HG03095 (cell line): Measurements from ENCODE around the gene TRPC1.
"Not testable (repeated sequence)": the region's sequence is repeated elsewhere in the genome, so short reads cannot be mapped to it uniquely, and the experiment has no call there.

Source experiments
- ATAC-seq: cut with Tn5 transposase; IDR thresholded peaks from one replicate; pipeline ENCODE4 v1.9.1; 2021; ENCODE audit warnings: moderate library complexity; ENCODE audit not compliant: unreplicated experiment

The TRPC1 gene

GRCh38 chr3:142752605-142753004 lies 28.8 kb downstream of the TRPC1 start:
- not testable (repeated sequence) for ATAC-seq

GRCh38 chr3:142754494-142754893 lies 30.7 kb downstream of the TRPC1 start:
- ATAC-seq, result no peak

GRCh38 chr3:142768338-142768737 lies 44.5 kb downstream of the TRPC1 start:
- ATAC-seq, result no peak

GRCh38 chr3:142777927-142778326 lies 54.1 kb downstream of the TRPC1 start:
- ATAC-seq, result no peak

- ATAC-seq, result no peak
Measured at GRCh38 chr3:142778541-142778940, 54.7 kb downstream of the TRPC1 start.

GRCh38 chr3:142779591-142779990 lies 55.8 kb downstream of the TRPC1 start:
- no peak for ATAC-seq

- no peak for ATAC-seq
Measured at GRCh38 chr3:142782616-142783015, 58.8 kb downstream of the TRPC1 start.

- no peak for ATAC-seq
Measured at GRCh38 chr3:142784228-142784627, 60.4 kb downstream of the TRPC1 start.

- ATAC-seq, result no peak
Measured at GRCh38 chr3:142785996-142786395, 62.2 kb downstream of the TRPC1 start.

GRCh38 chr3:142787719-142788118 lies 63.9 kb downstream of the TRPC1 start:
- ATAC-seq, result no peak

GRCh38 chr3:142794508-142794907 lies 70.7 kb downstream of the TRPC1 start:
- no peak for ATAC-seq

GRCh38 chr3:142795332-142795731 lies 71.5 kb downstream of the TRPC1 start:
- ATAC-seq, result no peak

GRCh38 chr3:142796823-142797222 lies 73.0 kb downstream of the TRPC1 start:
- ATAC-seq, result no peak

GRCh38 chr3:142801746-142802145 lies 77.9 kb downstream of the TRPC1 start:
- no peak for ATAC-seq

GRCh38 chr3:142802891-142803290 lies 79.1 kb downstream of the TRPC1 start:
- ATAC-seq, result no peak

GRCh38 chr3:142808103-142808917 lies 84.5 kb downstream of the TRPC1 start:
- ATAC-seq, result no peak

- ATAC-seq, result no peak
Measured at GRCh38 chr3:142809259-142809658, 85.4 kb downstream of the TRPC1 start.

- no peak for ATAC-seq
Measured at GRCh38 chr3:142815803-142816202, 92.0 kb downstream of the TRPC1 start.

- no peak for ATAC-seq
Measured at GRCh38 chr3:142817356-142817755, 93.5 kb downstream of the TRPC1 start.

GRCh38 chr3:142817897-142818296 lies 94.1 kb downstream of the TRPC1 start:
- ATAC-seq, result no peak

- ATAC-seq, result no peak
Measured at GRCh38 chr3:142818651-142819050, 94.8 kb downstream of the TRPC1 start.

- ATAC-seq, result no peak
Measured at GRCh38 chr3:142819179-142819578, 95.3 kb downstream of the TRPC1 start.
